LNCAP (cell line): ENCODE measurements around the gene HEPACAM2.

Experiments
- TF ChIP-seq, protein P1 (sequence below): fragments of 450-650 bp; IDR thresholded peaks from 2 replicates; pipeline ENCODE4 v1.5.1; 2017; ENCODE audit warnings: mild to moderate bottlenecking

The HEPACAM2 gene

GRCh38 chr7:93146472-93147141 lies 79.7 kb downstream of the HEPACAM2 start:
- TF ChIP-seq, protein P1, sequence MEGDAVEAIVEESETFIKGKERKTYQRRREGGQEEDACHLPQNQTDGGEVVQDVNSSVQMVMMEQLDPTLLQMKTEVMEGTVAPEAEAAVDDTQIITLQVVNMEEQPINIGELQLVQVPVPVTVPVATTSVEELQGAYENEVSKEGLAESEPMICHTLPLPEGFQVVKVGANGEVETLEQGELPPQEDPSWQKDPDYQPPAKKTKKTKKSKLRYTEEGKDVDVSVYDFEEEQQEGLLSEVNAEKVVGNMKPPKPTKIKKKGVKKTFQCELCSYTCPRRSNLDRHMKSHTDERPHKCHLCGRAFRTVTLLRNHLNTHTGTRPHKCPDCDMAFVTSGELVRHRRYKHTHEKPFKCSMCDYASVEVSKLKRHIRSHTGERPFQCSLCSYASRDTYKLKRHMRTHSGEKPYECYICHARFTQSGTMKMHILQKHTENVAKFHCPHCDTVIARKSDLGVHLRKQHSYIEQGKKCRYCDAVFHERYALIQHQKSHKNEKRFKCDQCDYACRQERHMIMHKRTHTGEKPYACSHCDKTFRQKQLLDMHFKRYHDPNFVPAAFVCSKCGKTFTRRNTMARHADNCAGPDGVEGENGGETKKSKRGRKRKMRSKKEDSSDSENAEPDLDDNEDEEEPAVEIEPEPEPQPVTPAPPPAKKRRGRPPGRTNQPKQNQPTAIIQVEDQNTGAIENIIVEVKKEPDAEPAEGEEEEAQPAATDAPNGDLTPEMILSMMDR: no peak

DNA sequence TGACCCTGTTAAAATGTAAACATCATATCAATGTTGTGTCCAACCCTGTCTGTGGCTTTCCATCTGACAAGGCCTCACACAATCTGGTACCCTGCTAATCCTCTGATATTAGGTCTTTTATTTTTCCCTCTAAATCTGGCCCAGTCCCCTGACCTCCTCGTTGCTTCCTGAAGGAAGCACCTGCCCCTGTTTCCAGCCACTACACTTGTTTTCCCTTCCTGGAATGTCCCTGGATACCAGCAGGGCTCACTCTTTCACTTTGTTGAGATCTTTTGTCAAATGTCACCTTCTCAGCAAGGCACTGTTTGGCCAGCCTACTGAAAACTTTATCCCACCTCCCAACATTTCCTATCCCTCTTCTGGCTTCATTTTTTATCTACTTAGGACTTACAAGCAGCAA lies 80.2 kb downstream of the HEPACAM2 start:
- TF ChIP-seq, protein P1: no peak

DNA sequence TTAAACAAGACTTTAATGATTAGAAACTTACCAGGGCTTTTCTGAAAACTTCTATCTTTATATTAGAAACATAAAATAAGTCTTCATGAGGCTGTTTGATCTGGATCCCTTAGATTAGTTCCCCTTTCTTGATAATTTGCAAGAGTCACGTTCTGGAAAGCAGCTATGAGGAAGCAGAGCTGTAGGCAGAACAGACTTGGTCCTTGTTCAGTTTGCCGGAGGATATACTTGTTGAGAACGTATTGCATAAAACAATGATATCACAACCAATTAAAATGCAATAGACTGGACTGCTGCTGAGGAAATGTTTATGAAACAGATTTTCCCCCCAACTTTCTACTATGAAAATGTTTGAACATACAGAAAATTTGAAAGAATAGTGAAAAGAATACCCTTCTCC lies 80.9 kb downstream of the HEPACAM2 start:
- TF ChIP-seq, protein P1: no peak

DNA sequence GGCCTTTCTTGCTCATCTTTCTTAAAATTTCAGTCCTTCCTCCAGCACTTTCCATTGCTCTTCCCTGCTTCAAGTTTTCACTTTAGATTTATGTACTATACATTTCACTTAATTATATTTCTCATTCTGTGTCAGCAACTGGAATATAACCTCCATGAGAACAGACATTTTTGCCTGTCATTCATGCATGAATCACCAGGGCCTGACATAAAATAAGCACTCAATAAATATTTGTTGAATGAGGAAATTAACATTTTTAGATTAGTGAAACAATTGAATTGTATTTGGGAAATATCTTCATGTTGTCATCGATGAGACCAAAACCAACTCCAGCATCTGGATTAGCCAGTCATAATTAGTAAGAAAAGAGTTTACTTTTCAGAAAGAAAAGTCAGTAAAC lies 84.1 kb downstream of the HEPACAM2 start:
- TF ChIP-seq, protein P1: no peak

GRCh38 chr7:93140582-93141191 lies 85.6 kb downstream of the HEPACAM2 start:
- TF ChIP-seq, protein P1: no peak

- TF ChIP-seq, protein P1: no peak
Measured at GRCh38 chr7:93138576-93138975, 87.7 kb downstream of the HEPACAM2 start.
